Brain microvascular endothelial cell (primary cell): Measurements from ENCODE around the gene DNAJA1.

Experiments
- DNase-seq: peaks from one replicate; pipeline ENCODE4 v3.0.0-alpha.2; 2020
- H3K27ac ChIP-seq: fragments of 250-450 bp; sonication (Bioruptor Pico); 2 replicates; pipeline ENCODE4 v1.5.1; 2020; ENCODE audit warnings: mild to moderate bottlenecking, moderate library complexity
- H3K27me3 ChIP-seq: fragments of 250-450 bp; sonication (Bioruptor Pico); replicated peaks from 2 replicates; pipeline ENCODE4 v1.5.1; 2020; ENCODE audit warnings: mild to moderate bottlenecking
- H3K36me3 ChIP-seq: fragments of 250-450 bp; sonication (Bioruptor Pico); replicated peaks from 2 replicates; pipeline ENCODE4 v1.5.1; 2020; ENCODE audit warnings: mild to moderate bottlenecking
- H3K4me3 ChIP-seq: 2 replicates; pipeline ENCODE4 v1.5.1; 2011; ENCODE audit warnings: low read depth, mild to moderate bottlenecking, control low read depth, low read length, moderate library complexity
- CTCF ChIP-seq: IDR thresholded peaks from 2 replicates; pipeline ENCODE4 v1.5.1; 2011; ENCODE audit warnings: low read depth, mild to moderate bottlenecking, moderate library complexity, low read length, control low read depth, inconsistent platforms; ENCODE audit errors: missing control alignments
- in situ Hi-C: cut with HindIII; loops from 2 replicates; pipeline ENCODE4 v1.10.0; 2017; ENCODE audit warnings: low sequenced_read_pairs, low pct_ligation_motif_present

DNAJA1 gene

GRCh38 chr9:33022755-33023154 is 2.3 kb upstream of the DNAJA1 start:
- Histone ChIP-seq H3K4me3 (no peak overlapping the region), H3K27me3 (no peaks in the 10 kb centered on the region), H3K36me3 (peaks cover 7% of the 10 kb centered on the region), H3K27ac (no peak overlapping the region)
- no peak for TF ChIP-seq CTCF
- no peak for DNase-seq
- in situ Hi-C loops, result no loop called here

- H3K27ac ChIP-seq, result no peak overlapping the region
- peaks cover 10% of the 10 kb centered on the region for H3K36me3 ChIP-seq
- no peak for DNase-seq
- no peak for TF ChIP-seq CTCF
- peak overlapping the region; percentile 99 for H3K4me3 ChIP-seq
- in situ Hi-C loops, result no loop called here
- no peaks in the 10 kb centered on the region for H3K27me3 ChIP-seq
Measured at GRCh38 chr9:33023661-33024060, 1.4 kb upstream of the DNAJA1 start.

- Histone ChIP-seq H3K27ac (peak overlapping the region; percentile 90), H3K4me3 (peak overlapping the region; percentile 99), H3K27me3 (no peaks in the 10 kb centered on the region), H3K36me3 (peaks cover 16% of the 10 kb centered on the region)
- no peak for TF ChIP-seq CTCF
- DNase-seq, result peak; percentile 20
- in situ Hi-C loops, result no loop called here
Measured at GRCh38 chr9:33024126-33024965, 727 bp upstream of the DNAJA1 start.

- DNase-seq, result peak; percentile 24
- peaks cover 28% of the 10 kb centered on the region for H3K36me3 ChIP-seq
- H3K27ac ChIP-seq, result peak overlapping the region; percentile 90
- in situ Hi-C loops, result no loop called here
- peak overlapping the region; percentile 99 for H3K4me3 ChIP-seq
- TF ChIP-seq CTCF, result no peak
- no peaks in the 10 kb centered on the region for H3K27me3 ChIP-seq
Measured at GRCh38 chr9:33025572-33026342, 684 bp downstream of the DNAJA1 start.

- in situ Hi-C loops, result no loop called here
Measured at GRCh38 chr9:33029231-33029786, 4.2 kb downstream of the DNAJA1 start.

More at GRCh38 chr9:33029231-33029786, 4.2 kb downstream of the DNAJA1 start:
- Histone ChIP-seq H3K27me3 (no peaks in the 10 kb centered on the region), H3K36me3 (peaks cover 52% of the 10 kb centered on the region), H3K27ac (no peak overlapping the region), H3K4me3 (no peak overlapping the region)
- TF ChIP-seq CTCF, result no peak
- DNase-seq, result no peak
